T-helper 1 cell treated with Interleukin-12 subunit alpha and Interleukin-12 subunit beta and Interleukin-4 antibody, amounts not matched to agents 30 μg/mL and 1 μg/mL, for 36 hours (primary cell): Measurements from ENCODE around the gene JAK3.
"Not testable (repeated sequence)": the region's sequence is repeated elsewhere in the genome, so short reads cannot be mapped to it uniquely, and the experiment has no call there.

ENCODE experiments used
- H3K27ac Mint-ChIP-seq: one replicate; pipeline ENCODE4 v1.8.0; 2021; ENCODE audit warnings: mild to moderate bottlenecking, mixed read lengths
- H3K27me3 Mint-ChIP-seq: one replicate; pipeline ENCODE4 v1.8.0; 2021; ENCODE audit warnings: low read depth, mixed read lengths
- H3K36me3 Mint-ChIP-seq: one replicate; pipeline ENCODE4 v1.8.0; 2021; ENCODE audit warnings: low read depth, mixed read lengths
- H3K4me1 Mint-ChIP-seq: one replicate; pipeline ENCODE4 v1.8.0; 2021; ENCODE audit warnings: low read depth, mixed read lengths
- H3K4me3 Mint-ChIP-seq: one replicate; pipeline ENCODE4 v1.8.0; 2021; ENCODE audit warnings: mild to moderate bottlenecking, moderate library complexity, mixed read lengths
- H3K9me3 Mint-ChIP-seq: one replicate; pipeline ENCODE4 v1.8.0; 2021; ENCODE audit warnings: mixed read lengths

The JAK3 gene

GRCh38 chr19:17790059-17790780, 57.6 kb downstream of the JAK3 start:
- Mint-ChIP-seq H3K4me1 (peaks cover 12% of the 10 kb centered on the region), H3K27ac (no peak overlapping the region), H3K36me3 (peaks cover 21% of the 10 kb centered on the region), H3K9me3 (no peaks in the 10 kb centered on the region), H3K27me3 (peaks cover 14% of the 10 kb centered on the region), H3K4me3 (no peak overlapping the region)

- H3K27ac Mint-ChIP-seq: peak overlapping the region; percentile 49
- peaks cover 29% of the 10 kb centered on the region for H3K36me3 Mint-ChIP-seq
- H3K9me3 Mint-ChIP-seq: no peaks in the 10 kb centered on the region
- no peak overlapping the region for H3K4me3 Mint-ChIP-seq
- H3K27me3 Mint-ChIP-seq: peaks cover 2% of the 10 kb centered on the region
- H3K4me1 Mint-ChIP-seq: peaks cover 17% of the 10 kb centered on the region
Observed at GRCh38 chr19:17788632-17789031, 59.1 kb downstream of the JAK3 start.

DNA sequence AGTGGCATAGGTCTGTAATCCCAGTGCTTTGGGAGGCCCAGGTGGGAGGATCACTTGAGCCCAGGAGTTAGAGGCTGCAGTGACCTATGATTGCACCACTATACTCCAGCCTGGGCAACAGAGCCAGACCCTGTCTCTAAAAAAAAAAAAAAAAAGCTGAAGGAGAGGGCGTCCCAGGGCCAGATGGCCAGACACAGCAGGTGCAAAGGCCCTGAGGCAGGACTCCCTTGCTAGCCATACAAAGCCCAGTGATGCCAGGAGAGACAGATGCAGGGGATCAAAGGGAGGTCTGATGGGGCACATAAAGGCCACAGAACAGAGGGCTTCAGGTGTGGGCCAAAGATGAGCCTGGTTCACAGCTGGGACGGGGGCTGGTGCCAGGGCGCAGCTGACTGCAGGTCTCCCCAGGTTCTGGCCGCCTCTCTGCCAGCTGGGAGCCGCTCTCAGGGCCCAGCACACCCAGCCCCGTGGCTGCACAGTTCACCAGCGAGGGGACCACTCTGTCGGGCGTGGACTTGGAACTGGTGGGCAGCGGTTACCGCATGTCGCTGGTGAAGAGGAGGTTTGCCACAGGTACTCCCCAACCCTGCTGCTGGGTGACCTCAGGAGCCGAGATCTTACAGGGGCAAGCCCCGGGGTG, 60.4 kb downstream of the JAK3 start:
- Mint-ChIP-seq H3K9me3 (no peaks in the 10 kb centered on the region), H3K27me3 (no peaks in the 10 kb centered on the region), H3K27ac (no peak overlapping the region), H3K4me1 (peaks cover 15% of the 10 kb centered on the region), H3K4me3 (no peak overlapping the region), H3K36me3 (peaks cover 30% of the 10 kb centered on the region)

- no peak overlapping the region for H3K4me3 Mint-ChIP-seq
- peaks cover 33% of the 10 kb centered on the region for H3K36me3 Mint-ChIP-seq
- no peaks in the 10 kb centered on the region for H3K27me3 Mint-ChIP-seq
- H3K4me1 Mint-ChIP-seq: peaks cover 7% of the 10 kb centered on the region
- H3K9me3 Mint-ChIP-seq: no peaks in the 10 kb centered on the region
- H3K27ac Mint-ChIP-seq: peak overlapping the region; percentile 24
Observed at GRCh38 chr19:17784201-17785008, 63.4 kb downstream of the JAK3 start.

DNA sequence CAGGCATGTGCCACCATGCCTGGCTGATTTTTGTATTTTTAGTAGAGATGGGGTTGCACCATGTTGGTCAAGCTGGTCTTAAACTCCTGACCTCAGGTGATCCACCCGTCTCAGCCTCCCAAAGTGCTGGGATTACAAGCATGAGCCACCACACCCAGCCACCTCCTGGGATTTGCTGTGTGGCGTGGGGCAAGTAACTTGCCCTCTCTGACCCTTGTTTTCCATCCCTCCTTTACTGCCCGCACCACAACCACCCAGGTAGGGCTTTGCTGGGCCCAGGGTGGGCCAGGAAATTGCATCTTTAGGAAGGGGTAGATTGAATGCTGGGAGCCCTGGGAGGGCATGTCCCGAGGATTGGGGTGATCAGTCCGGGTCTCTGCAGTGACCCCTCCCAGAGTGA, 64.1 kb downstream of the JAK3 start:
- not testable (repeated sequence) for H3K4me3 Mint-ChIP-seq, H3K27me3 Mint-ChIP-seq, H3K9me3 Mint-ChIP-seq, H3K4me1 Mint-ChIP-seq, H3K27ac Mint-ChIP-seq
- H3K36me3 Mint-ChIP-seq: peaks cover 28% of the 10 kb centered on the region

DNA sequence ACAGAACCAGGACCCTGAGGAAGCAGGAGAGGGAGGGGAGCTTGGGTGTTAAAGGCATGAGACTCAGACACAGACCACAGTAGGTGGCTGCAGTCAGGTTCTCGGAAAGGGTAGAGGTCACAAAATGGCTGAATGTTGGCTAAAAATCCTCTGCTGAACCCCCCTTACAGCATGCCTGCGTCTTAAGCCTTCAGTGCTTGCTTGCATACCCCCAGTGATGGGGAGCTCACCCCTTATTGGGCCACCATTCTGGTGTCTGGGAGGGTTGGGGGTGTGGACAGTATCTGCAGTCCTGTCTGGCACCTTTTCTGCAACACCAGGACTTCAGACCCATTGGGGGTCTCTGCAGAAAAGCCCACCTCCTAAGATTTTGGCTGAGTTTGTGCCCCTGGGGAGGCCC, 67.0 kb downstream of the JAK3 start:
- Mint-ChIP-seq H3K4me1 (peaks cover 6% of the 10 kb centered on the region), H3K27me3 (no peaks in the 10 kb centered on the region), H3K9me3 (no peaks in the 10 kb centered on the region), H3K4me3 (no peak overlapping the region), H3K27ac (no peak overlapping the region), H3K36me3 (peaks cover 26% of the 10 kb centered on the region)

DNA sequence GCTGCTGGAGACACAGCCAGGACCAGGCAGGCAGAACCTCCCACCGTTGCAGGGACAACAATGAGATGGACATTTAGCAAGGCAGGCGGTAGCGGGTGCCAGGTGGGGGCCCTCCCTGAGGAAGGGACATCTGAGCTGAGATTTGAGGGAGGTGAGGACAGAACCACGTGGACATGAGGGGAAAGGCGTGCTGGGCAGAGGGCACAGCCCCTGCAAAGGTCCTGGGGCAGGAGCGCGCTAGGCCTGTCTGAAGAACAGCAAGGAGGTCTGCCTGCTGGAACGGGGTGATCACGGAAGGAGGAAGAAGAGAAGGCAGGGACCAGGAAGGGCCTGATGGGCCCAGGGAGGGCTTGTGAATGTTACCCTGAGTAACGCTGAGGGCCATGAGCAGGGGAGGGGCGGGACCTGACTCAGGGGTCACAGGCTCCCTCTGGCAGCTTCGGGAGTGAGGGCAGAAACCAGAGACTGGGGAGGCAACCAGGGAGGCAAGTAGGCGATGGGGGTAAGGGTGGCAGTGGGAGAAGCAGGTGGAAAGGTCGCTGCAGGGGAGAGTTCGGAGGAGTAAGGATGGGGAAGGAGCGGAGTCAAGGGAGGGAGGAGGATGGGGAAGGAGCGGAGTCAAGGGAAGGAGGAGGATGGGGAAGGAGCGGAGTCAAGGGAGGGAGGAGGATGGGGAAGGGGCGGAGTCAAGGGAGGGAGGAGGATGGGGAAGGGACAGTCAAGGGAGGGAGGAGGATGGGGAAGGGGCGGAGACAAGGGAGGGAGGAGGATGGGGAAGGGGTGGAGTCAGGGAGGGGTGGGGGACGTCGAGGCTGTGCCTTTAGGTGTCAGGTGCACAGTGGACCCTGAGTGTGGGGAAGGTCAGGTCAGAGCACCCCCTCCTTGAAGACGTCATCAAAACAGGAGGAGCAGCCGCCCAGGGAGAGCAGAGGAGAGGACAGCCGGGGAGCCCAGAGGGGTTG, 68.5 kb downstream of the JAK3 start:
- Mint-ChIP-seq H3K9me3 (no peaks in the 10 kb centered on the region), H3K4me1 (peaks cover 7% of the 10 kb centered on the region), H3K36me3 (peaks cover 30% of the 10 kb centered on the region), H3K4me3 (no peak overlapping the region), H3K27me3 (no peaks in the 10 kb centered on the region), H3K27ac (peak overlapping the region; percentile 49)

- Mint-ChIP-seq H3K4me1 (peaks cover 2% of the 10 kb centered on the region), H3K27ac (no peak overlapping the region), H3K27me3 (no peaks in the 10 kb centered on the region), H3K36me3 (peaks cover 33% of the 10 kb centered on the region), H3K9me3 (no peaks in the 10 kb centered on the region), H3K4me3 (no peak overlapping the region)
Observed at GRCh38 chr19:17778251-17778967, 69.4 kb downstream of the JAK3 start.

DNA sequence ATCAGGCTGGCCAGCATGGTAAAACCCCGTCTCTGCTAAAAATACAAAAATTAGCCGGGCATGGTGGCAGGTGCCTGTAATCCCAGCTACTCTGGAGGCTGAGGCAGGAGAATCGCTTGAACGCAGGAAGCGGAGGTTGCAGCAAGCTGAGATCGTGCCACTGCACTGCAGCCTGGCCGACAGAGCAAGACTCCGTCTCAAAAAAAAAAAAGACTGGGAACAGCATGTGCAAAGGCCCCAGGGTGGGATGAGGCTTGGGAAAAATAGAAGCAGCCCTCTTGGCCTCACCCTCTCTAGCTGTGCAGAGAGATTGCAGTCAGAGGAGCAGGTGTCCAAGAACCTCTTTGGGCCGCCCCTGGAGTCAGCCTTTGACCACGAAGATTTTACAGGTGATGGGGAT, 69.9 kb downstream of the JAK3 start:
- not testable (repeated sequence) for H3K4me3 Mint-ChIP-seq

GRCh38 chr19:17775991-17776803, 71.6 kb downstream of the JAK3 start:
- Mint-ChIP-seq H3K36me3 (peaks cover 35% of the 10 kb centered on the region), H3K9me3 (no peaks in the 10 kb centered on the region), H3K4me1 (peaks cover 2% of the 10 kb centered on the region), H3K27me3 (no peaks in the 10 kb centered on the region), H3K27ac (peak overlapping the region; percentile 55), H3K4me3 (no peak overlapping the region)

More for the DNA sequence above, 69.9 kb downstream of the JAK3 start:
- not testable (repeated sequence) for H3K4me1 Mint-ChIP-seq, H3K27me3 Mint-ChIP-seq, H3K27ac Mint-ChIP-seq, H3K9me3 Mint-ChIP-seq
- H3K36me3 Mint-ChIP-seq: peaks cover 35% of the 10 kb centered on the region

DNA sequence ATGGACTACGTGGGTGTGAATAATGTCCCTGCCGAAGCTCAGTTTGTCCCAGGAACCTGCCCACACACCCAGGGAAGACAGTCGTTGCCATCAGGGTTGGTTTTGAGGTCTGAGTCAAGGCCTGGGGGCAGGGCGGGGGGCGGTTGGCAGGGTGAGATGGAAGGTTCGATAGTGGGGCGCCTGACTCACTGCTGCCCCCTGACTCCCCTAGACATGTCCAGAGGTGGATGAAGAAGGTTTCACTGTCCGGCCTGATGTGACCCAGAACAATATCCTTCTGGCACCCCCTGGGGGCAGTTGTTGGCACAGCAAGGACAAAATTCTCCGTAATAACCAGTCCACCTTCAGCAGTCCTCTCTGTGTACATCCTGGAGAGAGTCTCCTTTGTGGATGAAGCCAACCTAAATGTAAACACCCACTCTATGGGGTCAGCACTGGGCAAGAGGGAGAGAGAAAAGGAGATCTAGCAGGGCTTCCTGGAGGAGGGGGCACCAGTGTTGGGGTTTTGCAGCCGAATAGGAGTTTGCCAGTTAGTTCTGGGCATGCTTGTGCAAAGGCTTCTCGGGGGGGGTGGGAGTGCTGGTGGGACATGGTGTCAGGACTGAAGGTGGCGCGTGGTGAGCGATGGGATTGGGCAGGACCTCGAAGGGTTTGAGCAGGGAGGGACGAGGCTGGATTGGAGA, 72.4 kb downstream of the JAK3 start:
- no peak overlapping the region for H3K27ac Mint-ChIP-seq
- no peak overlapping the region for H3K4me3 Mint-ChIP-seq
- peaks cover 39% of the 10 kb centered on the region for H3K36me3 Mint-ChIP-seq
- H3K4me1 Mint-ChIP-seq: peaks cover 2% of the 10 kb centered on the region
- no peaks in the 10 kb centered on the region for H3K27me3 Mint-ChIP-seq
- no peaks in the 10 kb centered on the region for H3K9me3 Mint-ChIP-seq
